Right lobe of liver (tissue), 4 donors: ENCODE results near the gene CACNA2D3.

Experiments
- POLR2A ChIP-seq: fragments of 450-650 bp; IDR thresholded peaks from one replicate; pipeline ENCODE4 v1.6.1; 2017; ENCODE audit warnings: antibody characterized with exemption, mild to moderate bottlenecking
- TF ChIP-seq, protein P1 (sequence below), 4 donors: fragments of 200-600 bp in 3 of 4; fragments of 450-650 bp in 1 of 4; IDR thresholded peaks; one replicate each; pipeline versions ENCODE4 v1.5.1 to v1.8.0; 2016 to 2022; ENCODE audit warnings: antibody characterized with exemption in 4 of 4, mild to moderate bottlenecking in 2 of 4
- donor health status: DM: no; HTN: no; CAD: no.
- donor health status: DM: no; HTN: no; CAD: no.
- donor health status: DM: no; HTN: yes; CAD: no.

DNA sequence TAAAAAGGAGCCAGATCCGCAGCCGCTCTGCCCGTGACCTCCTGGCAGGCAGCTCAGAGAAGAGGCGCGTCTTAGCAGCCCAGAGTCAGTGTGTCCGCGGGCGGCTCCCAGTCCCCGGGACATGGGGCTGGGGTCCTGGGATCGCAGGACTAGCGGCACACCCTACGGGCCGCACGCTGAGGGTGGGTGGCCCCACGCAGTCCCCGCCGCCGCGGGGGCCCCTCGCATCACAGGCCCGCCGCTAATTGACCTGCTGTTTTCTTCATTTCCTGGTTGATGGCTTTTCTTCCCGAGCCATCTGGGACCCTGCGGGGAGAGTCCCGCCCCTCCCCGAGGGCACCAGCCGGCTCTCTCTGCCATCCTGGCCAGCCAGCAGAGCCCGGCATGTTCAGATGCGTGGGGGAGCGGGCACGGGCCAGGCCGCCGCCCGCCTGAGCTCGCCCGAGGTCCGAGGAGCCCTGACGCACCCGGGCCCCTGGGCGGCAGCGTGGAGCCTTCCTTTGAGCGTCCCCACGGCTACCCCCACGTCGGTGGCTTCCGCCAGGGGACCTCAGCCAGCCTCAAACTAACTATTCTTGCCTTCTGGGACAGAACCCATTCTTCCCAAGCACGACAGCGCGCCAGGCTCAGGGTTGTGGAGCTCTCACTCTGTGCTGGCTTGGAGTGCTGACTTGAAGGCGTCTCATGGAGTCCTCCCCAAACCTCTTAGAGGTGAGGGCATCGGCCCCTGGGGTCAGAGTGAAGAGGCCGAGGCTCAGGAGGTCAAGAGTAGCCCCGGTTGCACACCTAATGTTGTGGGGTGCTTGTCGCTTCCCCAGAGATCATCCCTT lies 34.6 kb upstream of the CACNA2D3 start:
- TF ChIP-seq, protein P1, sequence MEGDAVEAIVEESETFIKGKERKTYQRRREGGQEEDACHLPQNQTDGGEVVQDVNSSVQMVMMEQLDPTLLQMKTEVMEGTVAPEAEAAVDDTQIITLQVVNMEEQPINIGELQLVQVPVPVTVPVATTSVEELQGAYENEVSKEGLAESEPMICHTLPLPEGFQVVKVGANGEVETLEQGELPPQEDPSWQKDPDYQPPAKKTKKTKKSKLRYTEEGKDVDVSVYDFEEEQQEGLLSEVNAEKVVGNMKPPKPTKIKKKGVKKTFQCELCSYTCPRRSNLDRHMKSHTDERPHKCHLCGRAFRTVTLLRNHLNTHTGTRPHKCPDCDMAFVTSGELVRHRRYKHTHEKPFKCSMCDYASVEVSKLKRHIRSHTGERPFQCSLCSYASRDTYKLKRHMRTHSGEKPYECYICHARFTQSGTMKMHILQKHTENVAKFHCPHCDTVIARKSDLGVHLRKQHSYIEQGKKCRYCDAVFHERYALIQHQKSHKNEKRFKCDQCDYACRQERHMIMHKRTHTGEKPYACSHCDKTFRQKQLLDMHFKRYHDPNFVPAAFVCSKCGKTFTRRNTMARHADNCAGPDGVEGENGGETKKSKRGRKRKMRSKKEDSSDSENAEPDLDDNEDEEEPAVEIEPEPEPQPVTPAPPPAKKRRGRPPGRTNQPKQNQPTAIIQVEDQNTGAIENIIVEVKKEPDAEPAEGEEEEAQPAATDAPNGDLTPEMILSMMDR (IDR thresholded peaks at IDR 0.05) = no peak
- TF ChIP-seq POLR2A = no peak
